ENCODE results near the gene TECR. TPM values are rescaled to one million over a fixed set of nuclear protein-coding genes. Genes with fewer than 3 reads are reported as not detected.

TECR gene
- total and polyA plus RNA-seq, 2 of the 13 experiments (the other 11 are each of a cell fraction or from before 2014, with no cell fraction given) = 54.9 to 121 TPM

DNA sequence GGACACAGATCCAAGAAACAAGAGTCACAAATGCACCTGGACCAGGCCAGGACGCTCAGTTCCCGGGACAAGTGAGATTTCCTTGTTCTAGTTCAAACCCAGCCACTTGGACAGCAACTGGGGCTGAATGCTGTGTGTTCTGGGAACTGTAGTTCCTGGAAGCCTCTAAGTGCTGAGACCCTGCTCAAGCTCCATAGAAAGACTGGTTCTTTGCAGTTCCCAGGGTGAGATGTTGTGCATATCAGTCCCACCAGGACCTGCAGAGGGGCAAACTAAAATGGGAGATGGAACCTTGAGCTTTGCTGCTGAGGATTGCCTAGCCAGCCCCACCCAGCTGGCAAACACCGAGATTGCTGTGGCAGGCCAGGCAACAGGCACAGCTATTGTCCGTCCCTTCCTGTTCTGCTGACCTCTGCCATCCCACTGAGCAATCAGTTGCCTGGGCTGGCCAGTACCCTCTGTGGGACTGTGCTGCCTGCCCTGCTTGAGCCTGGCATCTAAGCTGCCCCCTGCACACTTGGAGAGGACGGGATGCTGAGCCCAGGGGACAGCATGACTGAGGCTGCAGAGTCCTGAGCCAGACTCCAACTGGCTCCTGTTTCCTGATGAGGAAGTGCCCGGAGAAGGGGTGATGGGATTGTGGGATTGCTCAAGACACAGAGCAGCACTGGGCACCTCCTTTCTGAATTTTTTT is 32.0 kb upstream of the TECR start (continued):
- no peak for TF ChIP-seq SIX4 (CRISPR knock-in tag; IDR thresholded peaks at IDR 0.05)
- TF ChIP-seq MATR3 (CRISPR knock-in tag; IDR thresholded peaks at IDR 0.05) = no peak
- peak; percentile 33; the same call in 1 of the 2 replicates for TF ChIP-seq HCFC1 (IDR thresholded peaks at IDR 0.05; ENCODE audit: low read depth, low read length)
- TF ChIP-seq ZNF232 (CRISPR knock-in tag; IDR thresholded peaks at IDR 0.05; ENCODE audit: borderline replicate concordance) = no peak
- no peak for TF ChIP-seq ZFYVE20 (CRISPR knock-in tag; IDR thresholded peaks at IDR 0.05; ENCODE audit: borderline replicate concordance, low read depth)
- TF ChIP-seq, protein P1, sequence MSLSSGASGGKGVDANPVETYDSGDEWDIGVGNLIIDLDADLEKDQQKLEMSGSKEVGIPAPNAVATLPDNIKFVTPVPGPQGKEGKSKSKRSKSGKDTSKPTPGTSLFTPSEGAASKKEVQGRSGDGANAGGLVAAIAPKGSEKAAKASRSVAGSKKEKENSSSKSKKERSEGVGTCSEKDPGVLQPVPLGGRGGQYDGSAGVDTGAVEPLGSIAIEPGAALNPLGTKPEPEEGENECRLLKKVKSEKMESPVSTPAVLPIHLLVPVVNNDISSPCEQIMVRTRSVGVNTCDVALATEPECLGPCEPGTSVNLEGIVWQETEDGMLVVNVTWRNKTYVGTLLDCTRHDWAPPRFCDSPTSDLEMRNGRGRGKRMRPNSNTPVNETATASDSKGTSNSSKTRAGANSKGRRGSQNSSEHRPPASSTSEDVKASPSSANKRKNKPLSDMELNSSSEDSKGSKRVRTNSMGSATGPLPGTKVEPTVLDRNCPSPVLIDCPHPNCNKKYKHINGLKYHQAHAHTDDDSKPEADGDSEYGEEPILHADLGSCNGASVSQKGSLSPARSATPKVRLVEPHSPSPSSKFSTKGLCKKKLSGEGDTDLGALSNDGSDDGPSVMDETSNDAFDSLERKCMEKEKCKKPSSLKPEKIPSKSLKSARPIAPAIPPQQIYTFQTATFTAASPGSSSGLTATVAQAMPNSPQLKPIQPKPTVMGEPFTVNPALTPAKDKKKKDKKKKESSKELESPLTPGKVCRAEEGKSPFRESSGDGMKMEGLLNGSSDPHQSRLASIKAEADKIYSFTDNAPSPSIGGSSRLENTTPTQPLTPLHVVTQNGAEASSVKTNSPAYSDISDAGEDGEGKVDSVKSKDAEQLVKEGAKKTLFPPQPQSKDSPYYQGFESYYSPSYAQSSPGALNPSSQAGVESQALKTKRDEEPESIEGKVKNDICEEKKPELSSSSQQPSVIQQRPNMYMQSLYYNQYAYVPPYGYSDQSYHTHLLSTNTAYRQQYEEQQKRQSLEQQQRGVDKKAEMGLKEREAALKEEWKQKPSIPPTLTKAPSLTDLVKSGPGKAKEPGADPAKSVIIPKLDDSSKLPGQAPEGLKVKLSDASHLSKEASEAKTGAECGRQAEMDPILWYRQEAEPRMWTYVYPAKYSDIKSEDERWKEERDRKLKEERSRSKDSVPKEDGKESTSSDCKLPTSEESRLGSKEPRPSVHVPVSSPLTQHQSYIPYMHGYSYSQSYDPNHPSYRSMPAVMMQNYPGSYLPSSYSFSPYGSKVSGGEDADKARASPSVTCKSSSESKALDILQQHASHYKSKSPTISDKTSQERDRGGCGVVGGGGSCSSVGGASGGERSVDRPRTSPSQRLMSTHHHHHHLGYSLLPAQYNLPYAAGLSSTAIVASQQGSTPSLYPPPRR (CRISPR knock-in tag; IDR thresholded peaks at IDR 0.05; ENCODE audit: borderline replicate concordance) = no peak
- TF ChIP-seq RFXAP (CRISPR knock-in tag; IDR thresholded peaks at IDR 0.05; ENCODE audit: borderline replicate concordance) = 0 out of 2 replicates have a peak, but pooled peaks have one; percentile 19
- TF ChIP-seq, protein P2, sequence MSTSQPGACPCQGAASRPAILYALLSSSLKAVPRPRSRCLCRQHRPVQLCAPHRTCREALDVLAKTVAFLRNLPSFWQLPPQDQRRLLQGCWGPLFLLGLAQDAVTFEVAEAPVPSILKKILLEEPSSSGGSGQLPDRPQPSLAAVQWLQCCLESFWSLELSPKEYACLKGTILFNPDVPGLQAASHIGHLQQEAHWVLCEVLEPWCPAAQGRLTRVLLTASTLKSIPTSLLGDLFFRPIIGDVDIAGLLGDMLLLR (CRISPR knock-in tag; IDR thresholded peaks at IDR 0.05) = no peak
- peak; percentile 19 for TF ChIP-seq PHF21A (CRISPR knock-in tag; IDR thresholded peaks at IDR 0.05)
- TF ChIP-seq SCMH1 (CRISPR knock-in tag; IDR thresholded peaks at IDR 0.05; ENCODE audit: borderline replicate concordance) = no peak
- TF ChIP-seq SMARCC2 (IDR thresholded peaks at IDR 0.05) = no peak
- TF ChIP-seq MEIS2 (CRISPR knock-in tag; IDR thresholded peaks at IDR 0.05) = no peak
- TF ChIP-seq ARNT2 (CRISPR knock-in tag; IDR thresholded peaks at IDR 0.05; ENCODE audit: low read depth) = no peak
- TF ChIP-seq ZNF331 (CRISPR knock-in tag; IDR thresholded peaks at IDR 0.05) = peak; percentile 49; the same call in 1 of the 2 replicates
- TF ChIP-seq HNF1B (CRISPR knock-in tag; IDR thresholded peaks at IDR 0.05) = no peak
- TF ChIP-seq ZBTB4 (CRISPR knock-in tag; IDR thresholded peaks at IDR 0.05; ENCODE audit: borderline replicate concordance) = no peak
- no peak for TF ChIP-seq ZNF883 (CRISPR knock-in tag; IDR thresholded peaks at IDR 0.05; ENCODE audit: not compliant biosample characterization)
